Keratinocyte (primary cell): ENCODE data around the gene RUSC1. TPM values are rescaled to one million over a fixed set of nuclear protein-coding genes. Genes with fewer than 3 reads are reported as not detected.

Experiments used
- DNase-seq: peaks from one replicate; pipeline ENCODE4 v3.0.0-alpha.2; 2011; ENCODE audit warnings: low read depth, missing footprints, low spot score
- FAIRE-seq: peaks from 2 replicates; lab custom pipeline; 2011; peaks lifted over from hg19 to GRCh38; lab: Jason Lieb, UNC
- H2AFZ ChIP-seq: 2 replicates; pipeline ENCODE4 v1.6.0; 2012; ENCODE audit warnings: low read length, control low read depth, inconsistent platforms; ENCODE audit not compliant: control insufficient read depth
- H3K27ac ChIP-seq: 2 replicates; pipeline ENCODE4 v1.5.1; 2011; ENCODE audit warnings: low read length; ENCODE audit not compliant: control insufficient read depth, insufficient read depth
- H3K27me3 ChIP-seq: 3 replicates; pipeline ENCODE4 v1.6.0; 2011; ENCODE audit warnings: low read length; ENCODE audit not compliant: control insufficient read depth, insufficient read depth; ENCODE audit errors: extremely low read depth
- H3K36me3 ChIP-seq, 2 experiments: 2 replicates in 1 of 2; 3 replicates in 1 of 2; pipeline ENCODE4 v1.5.1; 2011; ENCODE audit warnings: low read length in 2 of 2, mild to moderate bottlenecking in 1 of 2; ENCODE audit not compliant: control insufficient read depth in 2 of 2, insufficient read depth in 2 of 2; ENCODE audit errors: extremely low read depth in 1 of 2
- H3K4me1 ChIP-seq: 3 replicates; pipeline ENCODE4 v1.5.1; 2011; ENCODE audit warnings: low read length; ENCODE audit not compliant: control insufficient read depth, insufficient read depth; ENCODE audit errors: extremely low read depth
- H3K4me2 ChIP-seq: 3 replicates; pipeline ENCODE4 v1.6.0; 2011; ENCODE audit warnings: low read depth, low read length; ENCODE audit not compliant: control insufficient read depth, insufficient read depth; ENCODE audit errors: extremely low read depth
- H3K4me3 ChIP-seq, 3 experiments: fragments of 200-600 bp in 1 of 3; sonication (generic) in 1 of 3; 2 replicates in 2 of 3; 3 replicates in 1 of 3; pipeline ENCODE4 v1.5.1; 2011 to 2016; ENCODE audit warnings: low read length in 3 of 3, mild to moderate bottlenecking in 3 of 3, control low read depth in 2 of 3, inconsistent platforms in 1 of 3, low read depth in 1 of 3, mixed read lengths in 1 of 3, mixed run types in 1 of 3, moderate library complexity in 1 of 3; ENCODE audit not compliant: control insufficient read depth in 2 of 3, insufficient read depth in 2 of 3; ENCODE audit errors: extremely low read depth in 1 of 3
- H3K79me2 ChIP-seq: 2 replicates; pipeline ENCODE4 v1.6.0; 2012; ENCODE audit warnings: low read length; ENCODE audit not compliant: control insufficient read depth, insufficient read depth
- H3K9ac ChIP-seq: 3 replicates; pipeline ENCODE4 v1.6.0; 2011; ENCODE audit warnings: low read length; ENCODE audit not compliant: control insufficient read depth, insufficient read depth; ENCODE audit errors: extremely low read depth
- H3K9me1 ChIP-seq: 3 replicates; pipeline ENCODE4 v1.6.0; 2011; ENCODE audit warnings: low read length; ENCODE audit not compliant: control insufficient read depth, insufficient read depth; ENCODE audit errors: extremely low read depth
- H3K9me3 ChIP-seq: 2 replicates; pipeline ENCODE4 v1.5.1; 2012; ENCODE audit warnings: low read depth, low read length; ENCODE audit not compliant: control insufficient read depth
- H4K20me1 ChIP-seq: 3 replicates; pipeline ENCODE4 v1.6.0; 2011; ENCODE audit warnings: low read length; ENCODE audit not compliant: control insufficient read depth, insufficient read depth; ENCODE audit errors: extremely low read depth
- CTCF ChIP-seq, 3 experiments: IDR thresholded peaks in 1 of 3; conservative IDR thresholded peaks in 1 of 3; optimal IDR thresholded peaks in 1 of 3; 2 replicates in 2 of 3; 3 replicates in 1 of 3; pipeline versions ENCODE3 to v1.5.1; 2011; ENCODE audit warnings: low read length in 3 of 3, mild to moderate bottlenecking in 3 of 3, moderate library complexity in 2 of 3, control low read depth in 1 of 3, inconsistent platforms in 1 of 3; ENCODE audit not compliant: insufficient read depth in 2 of 3; ENCODE audit errors: extremely low read depth in 1 of 3
- EZH2 ChIP-seq: IDR thresholded peaks from one replicate; pipeline ENCODE4 v1.6.1; 2012; ENCODE audit warnings: inconsistent platforms, mild to moderate bottlenecking, low read length, moderate library complexity
- dilution Hi-C: fragments of 300-500 bp; cut with MboI; formaldehyde crosslinking; loops from one replicate; pipeline ENCODE4 v1.7.0; 2020; ENCODE audit warnings: low sequenced_read_pairs; ENCODE audit not compliant: extremely low pct_ligation_motif_present
- polyA plus RNA-seq, 5 experiments: library from polyadenylated mRNA; depleted of rRNA in 3 of 5; stranded (reverse) in 3 of 5; stranded (forward) in 1 of 5; unstranded in 1 of 5; fragments of >200 nt; gene quantifications; 1 replicate in 1 of 5; 2 replicates in 3 of 5; 3 replicates in 1 of 5; pipeline versions ENCODE4 v1.2.1 to v1.2.3, GENCODE V29; 2011 to 2012; ENCODE audit warnings: missing spikeins in 2 of 5, low read depth in 1 of 5, low replicate concordance in 1 of 5

RUSC1 gene
- polyA plus RNA-seq, 1 donor (not counting 4 experiments of a cell fraction or from before 2014, with no cell fraction given) = 32.8 TPM

- FAIRE-seq (no peak), DNase-seq (no peak)
- H3K9me1 ChIP-seq = no peaks in the 10 kb centered on the region
- no peak overlapping the region for H3K27ac ChIP-seq
- H3K9me3 ChIP-seq = no peaks in the 10 kb centered on the region
- peaks cover 12% of the 10 kb centered on the region for H3K79me2 ChIP-seq
- H2AFZ ChIP-seq = no peak overlapping the region
- peaks cover 28% of the 10 kb centered on the region for H4K20me1 ChIP-seq
- H3K9ac ChIP-seq = no peak overlapping the region
- TF ChIP-seq CTCF (optimal IDR thresholded peaks at IDR 0.05 in 1 of 3, IDR thresholded peaks at IDR 0.05 in 1 of 3, conservative IDR thresholded peaks at IDR 0.05 in 1 of 3; ENCODE audit: extremely low read depth in 1 of 3, insufficient read depth in 2 of 3, low read length in 3 of 3) (no peak), EZH2 (no peak)
- H3K27me3 ChIP-seq = no peaks in the 10 kb centered on the region
- dilution Hi-C loops = no loop called here
- H3K4me2 ChIP-seq = no peak overlapping the region
- H3K4me3 ChIP-seq = no peak overlapping the region
- H3K4me1 ChIP-seq = peaks cover 12% of the 10 kb centered on the region
- peaks cover 33 to 43% of the 10 kb centered on the region in 2 experiments for H3K36me3 ChIP-seq
These were observed 2.6 kb upstream of the RUSC1 start for GRCh38 chr1:155318082-155318481.

GRCh38 chr1:155319536-155319935, 1.2 kb upstream of the RUSC1 start:
- TF ChIP-seq EZH2 (no peak), CTCF (optimal IDR thresholded peaks at IDR 0.05 in 1 of 3, IDR thresholded peaks at IDR 0.05 in 1 of 3, conservative IDR thresholded peaks at IDR 0.05 in 1 of 3; ENCODE audit: extremely low read depth in 1 of 3, insufficient read depth in 2 of 3, low read length in 3 of 3) (no peak)
- Histone ChIP-seq H2AFZ (no peak overlapping the region), H3K27me3 (no peaks in the 10 kb centered on the region), H4K20me1 (peaks cover 26% of the 10 kb centered on the region), H3K27ac (no peak overlapping the region), H3K9me1 (no peaks in the 10 kb centered on the region), H3K9ac (no peak overlapping the region), H3K9me3 (no peaks in the 10 kb centered on the region), H3K4me1 (peaks cover 8% of the 10 kb centered on the region), H3K79me2 (peaks cover 5% of the 10 kb centered on the region), H3K4me3 (no peak overlapping the region), H3K4me2 (no peak overlapping the region), H3K36me3 (peaks cover 30 to 37% of the 10 kb centered on the region in 2 experiments)
- dilution Hi-C loops = no loop called here
- FAIRE-seq = no peak
- no peak for DNase-seq
